Activated CD4-positive, alpha-beta T cell treated with anti-CD3 and anti-CD28 coated beads for 36 hours (primary cell): ENCODE results near the gene PTPRK. TPM values are rescaled to one million over a fixed set of nuclear protein-coding genes. Genes with fewer than 3 reads are reported as not detected.
"Not testable (repeated sequence)": the region's sequence is repeated elsewhere in the genome, so short reads cannot be mapped to it uniquely, and the experiment has no call there.

ENCODE experiments used
- ATAC-seq: fragments of 200-7000 bp; cut with Tn5 transposase; one replicate; pipeline ENCODE4 v1.10.0; 2021; ENCODE audit warnings: mild to moderate bottlenecking, moderate library complexity
- CTCF ChIA-PET: fragments of 350-600 bp; sonication (Branson Sonifier 250); formaldehyde crosslinking; loops from one replicate; lab custom pipeline; 2021; ENCODE audit warnings: antibody characterized with exemption; lab: Charles Lee
- POLR2A ChIA-PET: fragments of 350-600 bp; sonication (Branson Sonifier 250); formaldehyde crosslinking; loops from one replicate; lab custom pipeline; 2021; ENCODE audit warnings: antibody characterized with exemption, inconsistent platforms; lab: Charles Lee
- DNase-seq: peaks from one replicate; pipeline ENCODE4 v3.0.0-alpha.2; 2020
- H3K27ac Mint-ChIP-seq: one replicate; pipeline ENCODE4 v1.8.0; 2021; ENCODE audit warnings: mixed read lengths
- H3K27me3 Mint-ChIP-seq: one replicate; pipeline ENCODE4 v1.8.0; 2021; ENCODE audit warnings: mixed read lengths
- H3K36me3 Mint-ChIP-seq: one replicate; pipeline ENCODE4 v1.8.0; 2021; ENCODE audit warnings: low read depth, mixed read lengths
- H3K4me1 Mint-ChIP-seq: one replicate; pipeline ENCODE4 v1.8.0; 2021; ENCODE audit warnings: mixed read lengths
- H3K4me3 Mint-ChIP-seq: one replicate; pipeline ENCODE4 v1.8.0; 2021; ENCODE audit warnings: mild to moderate bottlenecking, moderate library complexity, mixed read lengths
- H3K9me3 Mint-ChIP-seq: one replicate; pipeline ENCODE4 v1.8.0; 2021; ENCODE audit warnings: low read depth, mixed read lengths
- intact Hi-C, 2 experiments: fragments of 100-400 bp; cut with DNase I in 1 of 2; cut with micrococcal nuclease in 1 of 2; formaldehyde crosslinking; loops; one replicate each; pipeline versions ENCODE4 v1.14.2 to v1.15.1; 2022 to 2024; cut with DNase I, micrococcal nuclease
- total RNA-seq, 2 experiments: library from RNA; stranded (reverse); gene quantifications; one replicate each; pipeline ENCODE4 v1.2.3, GENCODE V29; 2021

PTPRK gene
- total RNA-seq, 2 experiments from 2014 or later: 4.1 to 5.0 TPM

DNA sequence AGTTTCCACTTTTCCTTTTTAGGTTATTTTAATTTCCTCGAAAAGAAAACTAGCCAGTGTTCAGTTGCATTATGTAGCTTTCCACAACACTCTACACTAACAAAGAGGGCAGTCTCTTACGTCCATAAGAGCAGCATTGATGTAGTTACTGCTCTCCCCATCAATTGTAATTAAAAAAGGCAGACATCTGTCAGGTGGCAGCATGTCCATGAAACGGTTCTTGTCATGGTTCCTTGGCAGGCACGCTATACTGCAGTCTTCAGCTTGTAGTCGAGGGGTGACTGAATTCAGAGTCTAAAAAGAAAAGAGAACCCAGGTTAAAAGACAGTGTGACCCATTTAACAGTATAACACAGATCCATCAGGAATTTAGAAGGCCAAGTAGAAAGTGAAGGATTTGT, 539.4 kb downstream of the PTPRK start:
- ChIA-PET CTCF (interaction anchor here (0.8 kb wide), 1 partner anchor 63 kb away, joined by 3 read pairs; no protein-coding TSS in a partner anchor), POLR2A (no interaction called here)
- Mint-ChIP-seq H3K27me3 (no peaks in the 10 kb centered on the region), H3K9me3 (peaks cover 9% of the 10 kb centered on the region), H3K27ac (no peak overlapping the region), H3K4me1 (peaks cover 15% of the 10 kb centered on the region), H3K4me3 (no peak overlapping the region), H3K36me3 (peaks cover 3% of the 10 kb centered on the region)
- intact Hi-C loops: no loop called here
- no peak for DNase-seq
- no peak for ATAC-seq

- H3K27me3 Mint-ChIP-seq, H3K9me3 Mint-ChIP-seq, H3K36me3 Mint-ChIP-seq, POLR2A ChIA-PET, H3K4me3 Mint-ChIP-seq: not testable (repeated sequence)
- ATAC-seq: peak; percentile 80
- Mint-ChIP-seq H3K27ac (peak overlapping the region; percentile 49), H3K4me1 (peaks cover 28% of the 10 kb centered on the region)
- intact Hi-C loops: loop anchor here in 1 of 2 experiments (10.0 kb wide), 1 partner anchor 493 kb away; no protein-coding TSS in a partner anchor
- CTCF ChIA-PET: interaction anchor here (0.6 to 0.7 kb wide), 3 partner anchors 72 to 521 kb away, joined by 3 read pairs; no protein-coding TSS in a partner anchor
- peak; percentile 29 for DNase-seq
Measured at GRCh38 chr6:127978185-127978584, 542.2 kb downstream of the PTPRK start.

DNA sequence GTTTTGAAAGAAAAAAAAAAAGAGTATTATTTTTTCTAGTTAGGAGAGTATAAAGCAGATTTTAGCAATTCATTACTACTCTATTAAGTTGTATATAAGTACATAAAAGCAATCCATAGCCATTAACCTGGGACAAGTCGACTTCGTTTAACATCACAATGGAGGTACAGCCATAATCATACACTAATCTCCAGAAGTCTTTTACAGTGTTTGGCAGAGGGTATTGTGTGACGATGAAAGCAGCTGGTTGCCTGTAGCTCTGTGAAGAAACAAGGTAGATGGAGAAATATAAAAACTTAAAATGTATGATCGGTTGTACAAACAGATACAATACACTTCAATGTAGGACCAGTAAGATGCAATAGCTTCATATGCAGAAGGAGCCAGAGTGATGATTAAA, 543.6 kb downstream of the PTPRK start:
- ChIA-PET CTCF (interaction anchor here (0.7 to 0.9 kb wide), 3 partner anchors 82 to 316 kb away, joined by 3 to 4 read pairs (median 3); no protein-coding TSS in a partner anchor), POLR2A (no interaction called here)
- no peak for ATAC-seq
- Mint-ChIP-seq H3K4me1 (peaks cover 42% of the 10 kb centered on the region), H3K27me3 (no peaks in the 10 kb centered on the region), H3K27ac (no peak overlapping the region), H3K4me3 (no peak overlapping the region), H3K9me3 (peaks cover 11% of the 10 kb centered on the region), H3K36me3 (peaks cover 6% of the 10 kb centered on the region)
- DNase-seq: no peak
- intact Hi-C loops: loop anchor here in 1 of 2 experiments (10.0 kb wide), 1 partner anchor 492 kb away; no protein-coding TSS in a partner anchor

GRCh38 chr6:127976111-127976510, 544.3 kb downstream of the PTPRK start:
- CTCF ChIA-PET: no interaction called here

GRCh38 chr6:127972815-127973214, 547.6 kb downstream of the PTPRK start:
- ATAC-seq (peak; percentile 37), DNase-seq (peak; percentile 65)
- Mint-ChIP-seq H3K27ac (peak overlapping the region; percentile 90), H3K4me1 (peaks cover 59% of the 10 kb centered on the region), H3K9me3 (peaks cover 9% of the 10 kb centered on the region), H3K4me3 (peak overlapping the region; percentile 70), H3K27me3 (no peaks in the 10 kb centered on the region), H3K36me3 (peaks cover 8% of the 10 kb centered on the region)
- CTCF ChIA-PET: interaction anchor here (1.5 to 1.9 kb wide), 3 partner anchors 55 to 118 kb away, joined by 5 to 7 read pairs (median 6); no protein-coding TSS in a partner anchor
- intact Hi-C loops: loop anchor here (1.0 to 10.0 kb wide), 13 partner anchors 20 to 684 kb away; no protein-coding TSS in a partner anchor
- POLR2A ChIA-PET: interaction anchor here (0.6 to 0.8 kb wide), 4 partner anchors 36 to 1318 kb away, joined by 3 to 5 read pairs (median 4); no protein-coding TSS in a partner anchor

More at GRCh38 chr6:127976111-127976510, 544.3 kb downstream of the PTPRK start:
- H3K4me1 Mint-ChIP-seq: peaks cover 48% of the 10 kb centered on the region
- H3K27me3 Mint-ChIP-seq: no peaks in the 10 kb centered on the region
- intact Hi-C loops: loop anchor here in 1 of 2 experiments (10.0 kb wide), 1 partner anchor 491 kb away; no protein-coding TSS in a partner anchor
- no peak for DNase-seq
- no peak overlapping the region for H3K27ac Mint-ChIP-seq
- POLR2A ChIA-PET: no interaction called here
- H3K9me3 Mint-ChIP-seq: peaks cover 11% of the 10 kb centered on the region
- ATAC-seq: no peak
- H3K36me3 Mint-ChIP-seq: peaks cover 6% of the 10 kb centered on the region
- no peak overlapping the region for H3K4me3 Mint-ChIP-seq

DNA sequence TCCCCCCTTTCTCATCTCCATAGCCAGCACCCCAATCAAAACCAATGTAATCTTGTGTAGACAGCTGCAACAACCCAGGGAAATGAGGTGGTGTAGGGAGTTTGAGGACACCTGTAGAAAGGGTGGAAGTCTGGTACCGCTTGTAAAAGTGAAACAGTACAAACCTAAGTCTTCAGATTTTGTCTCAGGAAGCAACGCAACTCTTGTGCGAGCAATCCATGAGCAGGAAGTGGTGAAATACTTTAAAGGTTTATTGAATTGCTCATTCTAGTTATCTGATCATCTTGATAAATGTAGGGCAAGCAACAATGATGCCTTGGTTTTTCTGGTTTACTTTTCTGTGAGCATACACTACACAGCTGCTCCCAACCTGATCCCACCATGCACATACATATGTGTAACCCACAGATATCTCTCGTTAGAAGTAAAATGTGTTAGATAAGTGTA, 548.4 kb downstream of the PTPRK start:
- intact Hi-C loops: loop anchor here (1.0 to 10.0 kb wide), 13 partner anchors 21 to 685 kb away; no protein-coding TSS in a partner anchor
- Mint-ChIP-seq H3K27me3 (no peaks in the 10 kb centered on the region), H3K27ac (peak overlapping the region; percentile 90), H3K36me3 (peaks cover 10% of the 10 kb centered on the region), H3K4me1 (peaks cover 60% of the 10 kb centered on the region), H3K4me3 (peak overlapping the region; percentile 70), H3K9me3 (peaks cover 10% of the 10 kb centered on the region)
- peak; percentile 89 for ATAC-seq
- POLR2A ChIA-PET: interaction anchor here (0.6 to 0.8 kb wide), 4 partner anchors 35 to 1318 kb away, joined by 3 to 5 read pairs (median 4); no protein-coding TSS in a partner anchor
- CTCF ChIA-PET: interaction anchor here (0.5 to 1.9 kb wide), 7 partner anchors 35 to 160 kb away, joined by 3 to 7 read pairs (median 4); no protein-coding TSS in a partner anchor
- DNase-seq: peak; percentile 64

- intact Hi-C loops: loop anchor here (5.0 to 10.0 kb wide), 4 partner anchors 224 to 686 kb away; no protein-coding TSS in a partner anchor
- H3K36me3 Mint-ChIP-seq: peaks cover 10% of the 10 kb centered on the region
- no peak for ATAC-seq
- peaks cover 6% of the 10 kb centered on the region for H3K9me3 Mint-ChIP-seq
- H3K4me1 Mint-ChIP-seq: peaks cover 58% of the 10 kb centered on the region
- H3K4me3 Mint-ChIP-seq: peak overlapping the region; percentile 70
- CTCF ChIA-PET: interaction anchor here (1.0 to 1.9 kb wide), 4 partner anchors 37 to 122 kb away, joined by 3 to 7 read pairs (median 4); no protein-coding TSS in a partner anchor
- POLR2A ChIA-PET: no interaction called here
- peak overlapping the region; percentile 90 for H3K27ac Mint-ChIP-seq
- no peaks in the 10 kb centered on the region for H3K27me3 Mint-ChIP-seq
- DNase-seq: no peak
Measured at GRCh38 chr6:127971386-127971785, 549.0 kb downstream of the PTPRK start.

GRCh38 chr6:127969701-127970100, 550.7 kb downstream of the PTPRK start:
- Mint-ChIP-seq H3K4me1 (peaks cover 58% of the 10 kb centered on the region), H3K36me3 (peaks cover 10% of the 10 kb centered on the region), H3K27me3 (no peaks in the 10 kb centered on the region), H3K4me3 (peak overlapping the region; percentile 28), H3K9me3 (peaks cover 10% of the 10 kb centered on the region), H3K27ac (no peak overlapping the region)
- intact Hi-C loops: loop anchor here (5.0 to 10.0 kb wide), 4 partner anchors 222 to 688 kb away; no protein-coding TSS in a partner anchor
- POLR2A ChIA-PET: no interaction called here
- CTCF ChIA-PET: interaction anchor here (1.0 to 2.9 kb wide), 4 partner anchors 12 to 114 kb away, joined by 3 to 14 read pairs (median 4); no protein-coding TSS in a partner anchor
- DNase-seq (no peak), ATAC-seq (no peak)

GRCh38 chr6:127968394-127968793, 552.0 kb downstream of the PTPRK start:
- Mint-ChIP-seq H3K4me1 (peaks cover 46% of the 10 kb centered on the region), H3K27ac (no peak overlapping the region), H3K4me3 (no peak overlapping the region), H3K27me3 (no peaks in the 10 kb centered on the region), H3K36me3 (peaks cover 8% of the 10 kb centered on the region), H3K9me3 (peaks cover 10% of the 10 kb centered on the region)
- ATAC-seq: no peak
- intact Hi-C loops: loop anchor here in 1 of 2 experiments (1.0 kb wide), 1 partner anchor 17 kb away; no protein-coding TSS in a partner anchor
- ChIA-PET CTCF (interaction anchor here (1.0 to 2.9 kb wide), 7 partner anchors 11 to 231 kb away, joined by 3 to 14 read pairs (median 4); no protein-coding TSS in a partner anchor), POLR2A (no interaction called here)
- no peak for DNase-seq

DNA sequence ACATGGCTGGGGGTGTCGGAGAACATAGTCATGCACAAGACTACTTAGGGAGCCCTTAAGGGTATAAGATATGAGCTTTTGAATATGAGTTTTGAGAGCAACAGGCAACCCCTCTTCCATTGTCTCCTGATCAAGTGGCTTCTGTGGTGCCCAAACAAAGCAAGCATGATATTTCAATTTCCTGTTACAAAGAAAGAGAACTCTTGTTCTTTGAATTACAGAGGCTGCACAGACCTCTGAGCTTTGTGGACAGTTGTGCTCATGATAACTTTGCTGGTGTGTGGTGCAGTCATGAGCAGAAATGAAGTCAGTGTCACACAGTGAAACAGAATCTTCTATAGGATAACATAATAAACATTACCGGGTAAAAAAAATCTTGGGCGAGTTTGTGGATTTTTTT, 552.7 kb downstream of the PTPRK start:
- Mint-ChIP-seq H3K36me3 (peaks cover 4% of the 10 kb centered on the region), H3K27me3 (no peaks in the 10 kb centered on the region), H3K9me3 (peaks cover 7% of the 10 kb centered on the region), H3K4me3 (no peak overlapping the region), H3K27ac (peak overlapping the region; percentile 53), H3K4me1 (peaks cover 40% of the 10 kb centered on the region)
- POLR2A ChIA-PET: interaction anchor here (0.6 kb wide), 1 partner anchor 59 kb away, joined by 3 read pairs; no protein-coding TSS in a partner anchor
- CTCF ChIA-PET: interaction anchor here (0.6 to 2.9 kb wide), 7 partner anchors 10 to 230 kb away, joined by 3 to 14 read pairs (median 4); no protein-coding TSS in a partner anchor
- ATAC-seq (no peak), DNase-seq (peak; percentile 13)
- intact Hi-C loops: loop anchor here in 1 of 2 experiments (1.0 kb wide), 1 partner anchor 16 kb away; no protein-coding TSS in a partner anchor

- POLR2A ChIA-PET: no interaction called here
- Mint-ChIP-seq H3K36me3 (peaks cover 6% of the 10 kb centered on the region), H3K4me3 (no peak overlapping the region), H3K9me3 (peaks cover 8% of the 10 kb centered on the region), H3K27me3 (no peaks in the 10 kb centered on the region), H3K27ac (no peak overlapping the region), H3K4me1 (peaks cover 29% of the 10 kb centered on the region)
- no peak for DNase-seq
- CTCF ChIA-PET: interaction anchor here (0.8 kb wide), 1 partner anchor 231 kb away, joined by 3 read pairs; no protein-coding TSS in a partner anchor
- intact Hi-C loops: no loop called here
- no peak for ATAC-seq
Measured at GRCh38 chr6:127966616-127967015, 553.8 kb downstream of the PTPRK start.
